Measurements from ENCODE around the gene SELENOI.

DNA sequence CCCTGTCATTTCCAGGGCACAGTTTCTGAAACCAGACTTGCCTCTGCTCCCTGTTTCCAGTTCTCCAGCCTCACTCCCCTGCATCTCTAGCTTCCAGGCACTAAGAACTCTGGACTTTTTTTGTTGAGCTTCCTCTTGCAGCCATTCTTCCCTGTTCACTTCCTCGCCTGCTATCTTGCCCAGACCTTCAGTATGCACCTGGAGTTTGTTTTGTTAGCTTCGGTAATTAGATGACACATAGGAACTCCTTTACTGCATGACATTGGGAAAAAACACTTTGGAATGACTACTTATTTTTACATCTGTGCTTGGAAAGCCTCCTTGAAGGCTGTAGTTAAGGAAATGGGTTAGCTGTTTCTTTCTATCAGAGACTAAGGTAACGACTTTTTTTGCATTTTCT, 96.8 kb downstream of the SELENOI start:
- no peak for TF ChIP-seq POLR2AphosphoS5 (IDR thresholded peaks at IDR 0.05)
- TF ChIP-seq, protein P1, sequence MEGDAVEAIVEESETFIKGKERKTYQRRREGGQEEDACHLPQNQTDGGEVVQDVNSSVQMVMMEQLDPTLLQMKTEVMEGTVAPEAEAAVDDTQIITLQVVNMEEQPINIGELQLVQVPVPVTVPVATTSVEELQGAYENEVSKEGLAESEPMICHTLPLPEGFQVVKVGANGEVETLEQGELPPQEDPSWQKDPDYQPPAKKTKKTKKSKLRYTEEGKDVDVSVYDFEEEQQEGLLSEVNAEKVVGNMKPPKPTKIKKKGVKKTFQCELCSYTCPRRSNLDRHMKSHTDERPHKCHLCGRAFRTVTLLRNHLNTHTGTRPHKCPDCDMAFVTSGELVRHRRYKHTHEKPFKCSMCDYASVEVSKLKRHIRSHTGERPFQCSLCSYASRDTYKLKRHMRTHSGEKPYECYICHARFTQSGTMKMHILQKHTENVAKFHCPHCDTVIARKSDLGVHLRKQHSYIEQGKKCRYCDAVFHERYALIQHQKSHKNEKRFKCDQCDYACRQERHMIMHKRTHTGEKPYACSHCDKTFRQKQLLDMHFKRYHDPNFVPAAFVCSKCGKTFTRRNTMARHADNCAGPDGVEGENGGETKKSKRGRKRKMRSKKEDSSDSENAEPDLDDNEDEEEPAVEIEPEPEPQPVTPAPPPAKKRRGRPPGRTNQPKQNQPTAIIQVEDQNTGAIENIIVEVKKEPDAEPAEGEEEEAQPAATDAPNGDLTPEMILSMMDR (IDR thresholded peaks at IDR 0.05): no peak
- no peak for TF ChIP-seq POLR2A (IDR thresholded peaks at IDR 0.05)
